Stimulated activated CD4-positive, alpha-beta T cell treated with anti-CD3 and anti-CD28 coated beads, Interleukin-1b, Interleukin-23, amount 100 ng/mL, for 1 hour (primary cell): ENCODE results near the gene CREB1.
"Not testable (repeated sequence)": the region's sequence is repeated elsewhere in the genome, so short reads cannot be mapped to it uniquely, and the experiment has no call there.

Experiments
- DNase-seq, 2 donors: peaks; one replicate each; pipeline ENCODE4 v3.0.0-alpha.2; 2020; ENCODE audit warnings: low read depth in 2 of 2

Gene CREB1

GRCh38 chr2:207529330-207530159 lies at the start of gene CREB1:
Gene CREB1 (plus strand): TSS chr2:207529962. CDS start chr2:207555636, 25,674 bp downstream.
- DNase-seq, result peak; percentile 99 to 100

- no peak for DNase-seq
These were observed 49.2 kb upstream of the CREB1 start for GRCh38 chr2:207480521-207481040.

- no peak for DNase-seq
These were observed 47.8 kb upstream of the CREB1 start for GRCh38 chr2:207481924-207482323.

- DNase-seq, result no peak
These were observed 47.1 kb upstream of the CREB1 start for GRCh38 chr2:207482630-207483029.

- no peak for DNase-seq
These were observed 46.7 kb upstream of the CREB1 start for GRCh38 chr2:207483066-207483465.

GRCh38 chr2:207483477-207483876 lies 46.3 kb upstream of the CREB1 start:
- no peak for DNase-seq

GRCh38 chr2:207484444-207485391 lies 45.0 kb upstream of the CREB1 start:
- DNase-seq, result no peak

GRCh38 chr2:207487650-207488311 lies 42.0 kb upstream of the CREB1 start:
- DNase-seq, result no peak

GRCh38 chr2:207489251-207489650 lies 40.5 kb upstream of the CREB1 start:
- no peak for DNase-seq

- DNase-seq, result no peak
These were observed 39.3 kb upstream of the CREB1 start for GRCh38 chr2:207490441-207490840.

- DNase-seq, result no peak
These were observed 38.7 kb upstream of the CREB1 start for GRCh38 chr2:207491086-207491485.

- no peak for DNase-seq
These were observed 37.8 kb upstream of the CREB1 start for GRCh38 chr2:207491956-207492355.

- DNase-seq, result no peak
These were observed 37.3 kb upstream of the CREB1 start for GRCh38 chr2:207492461-207492860.

GRCh38 chr2:207494137-207494536 lies 35.6 kb upstream of the CREB1 start:
- no peak for DNase-seq

- not testable (repeated sequence) for DNase-seq
These were observed 32.8 kb upstream of the CREB1 start for GRCh38 chr2:207496936-207497335.

GRCh38 chr2:207497596-207497995 lies 32.2 kb upstream of the CREB1 start:
- no peak for DNase-seq

- no peak for DNase-seq
These were observed 31.3 kb upstream of the CREB1 start for GRCh38 chr2:207498427-207498826.

GRCh38 chr2:207499114-207499513 lies 30.6 kb upstream of the CREB1 start:
- no peak for DNase-seq

- DNase-seq, result no peak
These were observed 27.8 kb upstream of the CREB1 start for GRCh38 chr2:207501802-207502576.

- DNase-seq, result no peak
These were observed 27.1 kb upstream of the CREB1 start for GRCh38 chr2:207502577-207503198.

- DNase-seq, result no peak
These were observed 26.5 kb upstream of the CREB1 start for GRCh38 chr2:207503234-207503633.
